HG03520 (cell line): ENCODE results near the gene SFTPB.
"Not testable (repeated sequence)": the region's sequence is repeated elsewhere in the genome, so short reads cannot be mapped to it uniquely, and the experiment has no call there.

Experiments
- ATAC-seq: cut with Tn5 transposase; IDR thresholded peaks from one replicate; pipeline ENCODE4 v1.9.1; 2021; ENCODE audit warnings: mild to moderate bottlenecking, moderate library complexity; ENCODE audit not compliant: unreplicated experiment

The SFTPB gene

GRCh38 chr2:85668009-85668856 is at the start of gene SFTPB:
Gene SFTPB, minus strand, starts transcription at chr2:85668199. Its CDS starts 16 bp downstream, at chr2:85668183.
- no peak for ATAC-seq

GRCh38 chr2:85717308-85718008 is 49.5 kb upstream of the SFTPB start:
- ATAC-seq, result no peak

- ATAC-seq, result no peak
These were observed 48.4 kb upstream of the SFTPB start for GRCh38 chr2:85716346-85716914.

GRCh38 chr2:85714841-85715240 is 46.8 kb upstream of the SFTPB start:
- ATAC-seq, result no peak

GRCh38 chr2:85714421-85714820 is 46.4 kb upstream of the SFTPB start:
- not testable (repeated sequence) for ATAC-seq

- ATAC-seq, result no peak
These were observed 45.8 kb upstream of the SFTPB start for GRCh38 chr2:85713836-85714235.

- no peak for ATAC-seq
These were observed 45.0 kb upstream of the SFTPB start for GRCh38 chr2:85712849-85713612.

GRCh38 chr2:85712336-85712735 is 44.3 kb upstream of the SFTPB start:
- ATAC-seq, result no peak

- ATAC-seq, result no peak
These were observed 43.6 kb upstream of the SFTPB start for GRCh38 chr2:85711578-85712060.

GRCh38 chr2:85710687-85711577 is 42.9 kb upstream of the SFTPB start:
- no peak for ATAC-seq

- no peak for ATAC-seq
These were observed 41.4 kb upstream of the SFTPB start for GRCh38 chr2:85709401-85709811.

- ATAC-seq, result no peak
These were observed 40.6 kb upstream of the SFTPB start for GRCh38 chr2:85708641-85709040.

GRCh38 chr2:85707304-85707703 is 39.3 kb upstream of the SFTPB start:
- peak; percentile 55 for ATAC-seq

- ATAC-seq, result no peak
These were observed 38.7 kb upstream of the SFTPB start for GRCh38 chr2:85706599-85707296.

GRCh38 chr2:85706063-85706462 is 38.1 kb upstream of the SFTPB start:
- ATAC-seq, result no peak

- no peak for ATAC-seq
These were observed 37.7 kb upstream of the SFTPB start for GRCh38 chr2:85705680-85706039.

- peak; percentile 53 for ATAC-seq
These were observed 37.0 kb upstream of the SFTPB start for GRCh38 chr2:85704800-85705679.

- ATAC-seq, result no peak
These were observed 36.0 kb upstream of the SFTPB start for GRCh38 chr2:85704038-85704437.
